Hindlimb muscle (tissue), 1 donor: Measurements from ENCODE around the gene JUP. TPM values are rescaled to one million over a fixed set of nuclear protein-coding genes. Genes with fewer than 3 reads are reported as not detected.

Source experiments
- DNase-seq: peaks from one replicate; pipeline ENCODE4 v3.0.0-alpha.2; 2013
- polyA plus RNA-seq: library from polyadenylated mRNA; unstranded; fragments of 120-200 nt; gene quantifications from one replicate; pipeline ENCODE4 v1.2.1, GENCODE V29; 2013; ENCODE audit not compliant: insufficient read length

JUP gene
- polyA plus RNA-seq, 1 donor: 46.2 TPM

DNA sequence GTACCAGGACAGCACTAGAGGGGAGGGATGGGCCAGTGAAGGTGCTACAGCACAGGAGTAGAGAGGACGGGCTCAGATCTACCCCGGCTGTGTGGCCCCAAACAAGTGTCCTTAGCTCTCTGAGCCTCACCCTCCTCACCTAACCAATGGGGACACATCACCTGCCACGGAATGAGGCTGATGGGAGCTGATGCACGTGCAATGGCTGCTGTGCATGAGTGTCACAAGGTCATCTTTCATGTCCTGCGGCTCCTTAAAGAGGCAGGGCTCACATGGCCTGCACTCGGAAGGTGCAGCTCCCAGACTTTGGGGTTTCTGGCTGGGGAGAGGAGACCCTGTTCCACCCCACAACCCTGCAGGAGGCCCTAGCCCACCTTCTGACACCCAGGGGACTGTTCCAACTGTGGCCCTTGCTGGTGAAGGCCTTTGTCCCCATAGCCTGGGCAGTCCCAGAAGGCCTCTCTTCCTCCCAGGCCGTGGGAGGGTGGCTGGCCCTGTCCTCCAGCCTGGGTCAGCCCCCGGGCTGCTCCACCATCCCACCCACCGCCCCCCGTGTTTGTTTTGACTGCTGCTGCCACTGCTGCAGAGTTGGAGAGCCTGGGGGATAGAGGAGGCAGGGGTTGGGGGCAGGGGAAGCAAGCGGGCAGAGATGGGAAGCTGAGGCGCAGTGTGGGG is 62.6 kb downstream of the JUP start:
- no peak for DNase-seq

DNA sequence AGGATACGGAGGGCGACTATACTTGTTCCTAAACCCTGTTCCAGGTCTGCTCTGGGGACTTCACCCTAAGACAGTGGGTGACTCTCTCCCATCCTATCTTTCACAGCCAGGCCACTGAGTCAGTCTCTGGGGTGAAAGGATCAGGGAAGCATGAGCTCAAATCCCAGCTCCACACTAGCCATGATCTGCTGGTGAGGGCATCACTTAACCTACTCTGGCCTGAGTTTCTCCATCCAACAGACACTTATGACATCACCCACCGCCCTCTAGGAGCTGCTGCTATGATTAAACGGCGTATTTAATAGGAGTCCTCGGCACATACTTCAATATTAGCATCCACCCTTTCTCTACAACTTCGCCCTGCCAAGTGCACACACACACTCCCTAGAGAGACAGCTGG is 64.3 kb downstream of the JUP start:
- no peak for DNase-seq

DNA sequence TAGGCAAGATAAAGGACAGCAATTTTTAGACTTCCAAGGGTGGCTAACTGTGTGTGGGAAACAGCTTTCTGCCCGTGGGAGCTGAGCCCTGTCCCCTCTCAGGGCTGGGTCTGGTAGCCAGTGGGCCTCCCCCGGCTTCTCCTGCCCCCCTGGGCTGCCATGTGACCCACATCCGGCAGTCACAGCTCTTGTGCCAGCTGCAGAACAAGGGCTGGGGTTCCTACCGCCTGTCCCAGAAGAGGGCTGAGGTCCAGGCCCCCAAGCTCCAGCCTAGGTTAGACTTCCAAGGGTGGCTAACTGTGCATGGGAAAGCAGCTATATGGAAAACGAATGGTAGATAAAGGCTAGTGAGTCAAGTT is 68.2 kb downstream of the JUP start:
- DNase-seq: no peak

DNA sequence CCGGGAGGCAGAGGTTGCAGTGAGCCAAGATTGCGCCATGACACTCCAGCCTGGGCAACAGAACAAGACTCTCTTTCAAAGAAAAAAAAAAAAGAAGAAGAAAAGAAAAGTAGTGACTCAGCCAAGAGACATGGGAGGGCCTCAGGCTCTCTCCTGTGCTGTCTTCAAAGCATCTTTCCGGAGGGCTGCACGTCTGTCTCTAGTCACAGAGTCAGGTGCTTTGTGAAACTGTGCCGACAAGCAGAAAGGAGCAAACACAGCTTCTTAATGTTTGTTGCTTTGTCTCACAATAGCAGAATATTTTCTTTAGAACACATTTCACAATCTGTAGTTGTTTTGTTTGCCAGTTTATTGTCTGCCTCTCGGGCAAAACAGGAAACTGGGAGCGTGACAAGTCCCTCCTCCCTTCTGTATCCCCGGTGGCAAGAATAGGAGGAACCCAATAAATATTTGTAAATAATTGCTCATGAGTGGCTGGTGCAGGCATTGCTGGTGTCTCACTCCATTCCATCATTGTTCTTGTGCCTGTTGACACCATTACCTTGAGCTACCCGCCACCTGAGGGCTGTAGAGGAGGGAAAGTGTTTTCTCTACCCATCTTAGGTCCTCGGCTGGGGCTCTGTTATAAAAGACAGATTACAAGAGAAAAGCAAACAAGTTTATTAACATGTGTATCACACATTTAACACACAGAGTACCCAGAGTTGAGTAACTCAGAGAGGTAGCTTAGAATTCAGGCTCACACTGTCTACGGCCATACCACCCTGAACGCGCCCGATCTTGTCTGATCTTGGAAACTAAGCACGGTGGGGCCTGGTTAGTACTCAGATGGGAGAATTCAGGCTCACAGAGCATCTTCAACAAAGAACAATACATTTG is 68.9 kb downstream of the JUP start:
- DNase-seq: no peak

DNA sequence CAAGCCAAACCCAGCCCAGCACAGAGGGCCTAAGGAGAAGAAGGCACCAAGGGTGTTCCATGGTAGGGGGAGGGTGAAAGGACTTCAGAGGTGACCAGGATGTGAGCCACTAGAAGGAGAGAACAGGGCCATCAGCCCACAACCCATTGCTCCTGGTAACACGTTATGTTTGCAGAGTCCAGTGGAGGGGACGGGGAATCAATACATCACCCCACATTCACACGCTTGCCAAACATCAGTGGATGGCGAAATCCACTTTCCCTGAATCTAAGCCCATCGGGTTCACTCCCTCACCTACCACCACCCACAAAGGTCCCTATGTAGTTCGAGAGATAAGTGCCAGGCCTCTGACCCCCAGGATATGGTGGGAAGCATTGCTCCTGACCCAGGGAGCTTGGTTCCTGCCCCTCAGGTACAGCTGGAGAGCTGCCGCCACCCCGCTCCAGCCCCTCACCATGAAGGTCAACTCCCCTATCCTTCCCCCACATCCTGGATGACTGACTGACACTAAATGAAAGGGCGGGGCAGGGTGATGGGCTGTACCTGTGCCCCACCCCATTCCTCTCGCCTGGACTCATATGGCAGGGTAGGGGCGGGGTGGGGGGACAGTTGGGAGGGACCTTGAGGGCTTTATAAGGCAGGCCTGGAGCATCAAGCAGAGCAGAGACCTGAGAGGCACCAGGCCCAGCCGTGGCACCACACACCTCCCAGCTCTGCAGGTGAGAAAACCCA is 74.7 kb downstream of the JUP start, which contains the start of gene GAST:
Gene GAST, plus strand, starts transcription at position 663 of the 732 bp plus-strand sequence. CDS start 3,106 bp downstream, outside the sequence.
- DNase-seq: no peak

DNA sequence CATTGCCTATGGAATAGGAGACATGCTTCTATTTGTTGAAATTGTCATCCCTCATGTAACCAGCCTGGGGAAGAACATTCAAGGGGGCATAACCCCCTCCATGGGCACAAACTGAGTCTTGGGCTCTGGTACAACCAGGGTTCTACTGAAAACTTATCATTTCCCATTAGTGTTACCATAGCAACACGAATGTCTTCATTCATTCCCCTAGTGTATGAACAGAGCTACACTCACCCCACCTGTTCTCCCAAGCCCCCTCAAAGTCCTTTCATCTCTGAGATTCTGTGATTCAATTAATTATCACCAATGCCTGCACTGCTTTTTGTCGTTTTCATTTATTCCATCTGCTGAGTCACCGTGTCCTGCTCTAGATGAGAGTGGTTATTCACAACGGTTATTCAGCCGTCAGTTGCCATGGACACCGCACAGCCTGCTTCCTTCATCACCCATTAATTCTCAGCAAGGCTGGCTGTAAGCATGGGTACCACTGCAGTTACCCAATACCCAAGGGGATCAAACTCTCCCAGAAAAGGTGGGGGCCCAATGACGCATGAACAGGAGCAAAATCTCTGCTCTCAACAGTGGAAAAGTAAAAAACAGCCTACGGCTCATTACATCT is 75.9 kb downstream of the JUP start:
- no peak for DNase-seq

DNA sequence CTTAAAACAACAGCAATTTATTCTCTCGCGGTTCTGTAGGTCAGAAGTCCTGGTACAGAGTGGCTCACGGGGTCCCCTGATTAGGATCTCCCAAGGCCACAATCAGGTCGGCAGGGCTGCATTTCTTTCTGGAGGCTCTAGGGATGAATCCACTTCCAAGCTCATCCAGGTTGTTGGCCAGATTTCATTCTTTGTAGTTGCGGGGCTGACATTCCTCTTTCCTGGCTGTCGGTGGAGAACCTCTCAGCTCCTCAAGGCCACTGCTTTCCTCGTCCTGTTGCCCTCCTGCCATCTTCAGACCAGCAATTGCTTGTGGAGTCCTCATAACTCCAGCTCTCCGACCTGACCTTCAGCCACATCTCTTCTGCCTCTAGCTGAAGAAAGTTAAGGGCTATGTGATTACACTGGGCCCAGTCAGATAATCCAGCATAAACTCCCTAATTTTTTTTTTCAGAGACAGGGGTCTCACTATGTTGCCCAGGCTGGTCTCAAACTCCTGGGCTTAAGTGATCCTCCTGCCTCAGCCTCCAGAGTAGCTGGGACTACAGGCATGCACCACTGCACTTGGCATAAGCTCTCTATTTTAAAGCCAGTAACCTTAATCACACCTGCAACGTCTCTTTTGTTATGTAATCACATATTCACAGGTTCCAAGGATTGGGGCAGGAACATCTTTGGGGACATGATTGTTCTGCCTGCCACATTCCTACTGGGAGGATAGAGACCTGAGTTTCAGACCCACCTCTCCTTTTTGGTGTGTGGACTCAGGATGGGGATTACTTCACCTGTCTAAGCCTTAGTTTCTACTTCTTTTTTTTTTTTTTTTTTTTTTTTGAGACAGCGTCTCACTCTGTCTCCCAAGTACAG is 78.5 kb downstream of the JUP start:
- DNase-seq: no peak

DNA sequence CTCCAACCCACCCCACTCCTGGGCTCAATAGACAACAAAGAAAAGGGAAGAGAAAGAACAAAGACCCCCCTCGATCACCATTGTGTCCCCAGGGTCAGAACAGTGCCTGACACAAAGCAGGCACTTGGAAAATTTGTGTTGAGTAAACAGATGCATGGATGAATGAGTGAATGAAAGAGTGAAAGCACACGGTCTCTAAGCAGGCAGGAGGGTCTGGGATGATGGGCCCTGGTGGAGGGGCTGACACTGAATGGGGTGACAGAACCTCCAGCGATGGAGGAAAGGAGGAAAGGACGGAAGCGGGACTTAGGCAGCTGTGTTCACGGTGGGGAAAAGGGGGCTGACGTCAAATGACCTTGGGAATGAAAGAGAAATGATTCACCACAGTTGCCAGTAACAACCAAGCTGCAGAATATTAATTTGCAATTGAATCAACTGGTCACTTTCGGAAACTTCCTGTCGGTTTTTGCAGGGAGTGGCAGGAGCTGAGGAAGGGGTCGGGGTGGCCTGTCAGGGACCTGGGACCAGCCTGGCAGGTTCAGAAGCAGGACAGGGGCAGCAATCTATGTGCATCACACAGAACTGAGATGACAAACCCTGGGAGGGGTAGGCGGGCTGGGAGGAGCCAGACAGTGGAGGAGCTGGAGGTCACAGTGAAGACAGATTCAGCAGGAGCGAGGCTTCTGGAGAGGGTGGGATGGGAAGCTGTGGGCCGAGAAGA is 81.1 kb downstream of the JUP start:
- DNase-seq: no peak

Other genes with a start within 250 kb of the JUP start
- not detected for gene KRT9, start 214.7 kb downstream of the JUP start, polyA plus RNA-seq
- gene KRT14, start 199.8 kb downstream of the JUP start, polyA plus RNA-seq: 2.5 TPM
- 0.23 TPM for gene KRT16, start 173.9 kb downstream of the JUP start, polyA plus RNA-seq
- 13.9 TPM for gene KRT17, start 162.1 kb downstream of the JUP start, polyA plus RNA-seq
- gene EIF1, start 97.8 kb downstream of the JUP start, polyA plus RNA-seq: 836 TPM
- gene GAST, start 74.4 kb downstream of the JUP start, polyA plus RNA-seq: not detected
- gene HAP1, start 52.1 kb downstream of the JUP start, polyA plus RNA-seq: 0.05 TPM
- gene P3H4, start 25.2 kb upstream of the JUP start, polyA plus RNA-seq: 31.4 TPM
- gene FKBP10, start 26.3 kb upstream of the JUP start, polyA plus RNA-seq: 104 TPM
- 31.5 TPM for gene NT5C3B, start 49.5 kb upstream of the JUP start, polyA plus RNA-seq
- 0.15 TPM for gene KLHL10, start 51.1 kb upstream of the JUP start, polyA plus RNA-seq
- gene KLHL11, start 78.7 kb upstream of the JUP start, polyA plus RNA-seq: 6.6 TPM
- gene ACLY, start 132.2 kb upstream of the JUP start, polyA plus RNA-seq: 52.7 TPM
- gene ODAD4, start 143.9 kb upstream of the JUP start, polyA plus RNA-seq: 1.1 TPM
- gene CNP, start 180.1 kb upstream of the JUP start, polyA plus RNA-seq: 45.6 TPM
- gene DNAJC7, start 230.7 kb upstream of the JUP start, polyA plus RNA-seq: 95.6 TPM
- 51.1 TPM for gene NKIRAS2, start 233.4 kb upstream of the JUP start, polyA plus RNA-seq